GM23338 (cell line): Measurements from ENCODE around the gene P2RY12. TPM values are rescaled to one million over a fixed set of nuclear protein-coding genes. Genes with fewer than 3 reads are reported as not detected.
A peak's percentile ranks its signal among the peaks of the same experiment; 100 is the strongest.

ENCODE experiments used
- ATAC-seq: fragments of 200-7000 bp; cut with Tn5 transposase; 3 replicates; pipeline ENCODE4 v1.9.1; 2020
- DNase-seq: peaks from one replicate; pipeline ENCODE4 v3.0.0-alpha.2; 2015; ENCODE audit warnings: low spot score
- H2AFZ ChIP-seq: fragments of 200-600 bp; sonication (generic); 2 replicates; pipeline ENCODE4 v1.8.0; 2016; ENCODE audit warnings: antibody characterized with exemption, mild to moderate bottlenecking, moderate library complexity
- H3F3A ChIP-seq: fragments of 200-600 bp; sonication (generic); replicated peaks from 2 replicates; pipeline ENCODE4 v1.8.0; 2017; ENCODE audit warnings: antibody characterized with exemption, mixed run types, low read depth
- H3K27ac ChIP-seq: fragments of 200-600 bp; sonication (generic); 2 replicates; pipeline ENCODE4 v1.6.1; 2016; ENCODE audit warnings: low read depth
- H3K27me3 ChIP-seq: fragments of 200-600 bp; sonication (generic); 2 replicates; pipeline ENCODE4 v1.8.0; 2016; ENCODE audit warnings: mild to moderate bottlenecking, mixed run types, moderate library complexity; ENCODE audit not compliant: insufficient read depth
- H3K36me3 ChIP-seq: fragments of 200-600 bp; sonication (generic); 2 replicates; pipeline ENCODE4 v1.8.0; 2016; ENCODE audit warnings: mild to moderate bottlenecking; ENCODE audit not compliant: insufficient read depth
- H3K4me1 ChIP-seq: fragments of 200-600 bp; sonication (generic); 2 replicates; pipeline ENCODE4 v1.8.0; 2016; ENCODE audit warnings: mild to moderate bottlenecking, moderate library complexity; ENCODE audit not compliant: insufficient read depth
- H3K4me2 ChIP-seq: fragments of 200-600 bp; sonication (generic); 2 replicates; pipeline ENCODE4 v1.7.1; 2017; ENCODE audit warnings: mixed run types
- H3K4me3 ChIP-seq: fragments of 200-600 bp; sonication (generic); 2 replicates; pipeline ENCODE4 v1.6.1; 2016; ENCODE audit warnings: mixed run types
- H3K79me2 ChIP-seq: fragments of 200-600 bp; sonication (generic); replicated peaks from 2 replicates; pipeline ENCODE4 v1.8.0; 2017; ENCODE audit warnings: mild to moderate bottlenecking; ENCODE audit not compliant: insufficient read depth
- H3K9me2 ChIP-seq: fragments of 200-600 bp; sonication (generic); 2 replicates; pipeline ENCODE4 v1.8.0; 2017; ENCODE audit not compliant: insufficient read depth
- H4K20me1 ChIP-seq: fragments of 200-600 bp; sonication (generic); replicated peaks from 2 replicates; pipeline ENCODE4 v1.8.0; 2017; ENCODE audit warnings: mild to moderate bottlenecking; ENCODE audit not compliant: insufficient read depth
- H3K27ac Mint-ChIP-seq: 2 replicates; pipeline ENCODE4 v1.8.0; 2020; ENCODE audit warnings: inconsistent platforms, mild to moderate bottlenecking, moderate library complexity, mixed read lengths
- H3K27me3 Mint-ChIP-seq: 3 replicates; pipeline ENCODE4 v1.8.0; 2022; ENCODE audit warnings: low read depth, mild to moderate bottlenecking, moderate library complexity, mixed read lengths, inconsistent platforms; ENCODE audit not compliant: insufficient read depth, poor library complexity
- H3K36me3 Mint-ChIP-seq: 3 replicates; pipeline ENCODE4 v1.8.0; 2021; ENCODE audit warnings: low read depth, mild to moderate bottlenecking, inconsistent platforms, moderate library complexity, mixed read lengths
- H3K4me1 Mint-ChIP-seq: 3 replicates; pipeline ENCODE4 v1.8.0; 2020; ENCODE audit warnings: mild to moderate bottlenecking, inconsistent platforms, mixed read lengths
- H3K4me3 Mint-ChIP-seq: 3 replicates; pipeline ENCODE4 v1.8.0; 2021; ENCODE audit warnings: moderate library complexity, mild to moderate bottlenecking, inconsistent platforms, mixed read lengths
- H3K9me3 Mint-ChIP-seq: 3 replicates; pipeline ENCODE4 v1.8.0; 2020; ENCODE audit warnings: moderate library complexity, mild to moderate bottlenecking, inconsistent platforms, mixed read lengths
- EZH2 ChIP-seq: fragments of 200-600 bp; sonication (generic); IDR thresholded peaks from one replicate; pipeline ENCODE4 v1.8.0; 2017; ENCODE audit warnings: antibody characterized with exemption, mild to moderate bottlenecking, low read depth; ENCODE audit not compliant: unreplicated experiment
- EZH2phosphoT487 ChIP-seq: fragments of 200-600 bp; sonication (generic); IDR thresholded peaks from one replicate; pipeline ENCODE4 v1.8.1; 2018; ENCODE audit warnings: antibody characterized with exemption; ENCODE audit not compliant: unreplicated experiment
- JUNB ChIP-seq: IDR thresholded peaks from one replicate; pipeline ENCODE4 v1.6.1; 2016; ENCODE audit warnings: antibody characterized with exemption; ENCODE audit not compliant: unreplicated experiment
- NANOG ChIP-seq: IDR thresholded peaks from 2 replicates; pipeline ENCODE4 v1.6.1; 2016; ENCODE audit warnings: antibody characterized with exemption, borderline replicate concordance
- POLR2AphosphoS5 ChIP-seq: IDR thresholded peaks from 2 replicates; pipeline ENCODE4 v1.6.1; 2016; ENCODE audit warnings: antibody characterized with exemption, low read depth
- STAT1 ChIP-seq: IDR thresholded peaks from one replicate; pipeline ENCODE4 v1.6.1; 2016; ENCODE audit warnings: antibody characterized with exemption; ENCODE audit not compliant: unreplicated experiment
- ZNF114 ChIP-seq: fragments of 250-450 bp; sonication (Bioruptor Pico); IDR thresholded peaks from 2 replicates; pipeline ENCODE4 v1.5.0; 2020; ENCODE audit warnings: mild to moderate bottlenecking, moderate library complexity
- ZNF331 ChIP-seq: fragments of 250-450 bp; sonication (Bioruptor Pico); IDR thresholded peaks from 2 replicates; pipeline ENCODE4 v1.5.0; 2020; ENCODE audit warnings: low read depth, mild to moderate bottlenecking, moderate library complexity
- polyA plus RNA-seq: library from polyadenylated mRNA; unstranded; fragments of >200 nt; fragmentation: Nextera tagmentation; extraction: Ambion mirVana; gene quantifications from 2 replicates; pipeline ENCODE4 v1.2.1, GENCODE V29; 2016
- total RNA-seq: library from RNA; depleted of rRNA; stranded (reverse); fragments of >200 nt; shearing (Covaris generic); gene quantifications from 2 replicates; pipeline ENCODE4 v1.2.3, GENCODE V29; 2014
- TF ChIP-seq, protein P1 (sequence below): IDR thresholded peaks from 2 replicates; pipeline ENCODE4 v1.6.1; 2016; ENCODE audit warnings: antibody characterized with exemption
- TF ChIP-seq, protein P2 (sequence below), 2 experiments: fragments of 200-600 bp in 1 of 2; sonication (generic) in 1 of 2; conservative IDR thresholded peaks; 2 replicates each; pipeline versions ENCODE4 v1.5.1 to v1.6.1; 2016 to 2017; ENCODE audit warnings: antibody characterized with exemption in 2 of 2, low read depth in 2 of 2, mild to moderate bottlenecking in 2 of 2, moderate library complexity in 1 of 2
- TF ChIP-seq, protein P3 (sequence below): IDR thresholded peaks from one replicate; pipeline ENCODE4 v1.6.1; 2018; ENCODE audit warnings: antibody characterized with exemption; ENCODE audit not compliant: unreplicated experiment

Gene P2RY12
- total and polyA plus RNA-seq, 2 experiments from 2014 or later, result 1.1 TPM; not detected in 1

DNA sequence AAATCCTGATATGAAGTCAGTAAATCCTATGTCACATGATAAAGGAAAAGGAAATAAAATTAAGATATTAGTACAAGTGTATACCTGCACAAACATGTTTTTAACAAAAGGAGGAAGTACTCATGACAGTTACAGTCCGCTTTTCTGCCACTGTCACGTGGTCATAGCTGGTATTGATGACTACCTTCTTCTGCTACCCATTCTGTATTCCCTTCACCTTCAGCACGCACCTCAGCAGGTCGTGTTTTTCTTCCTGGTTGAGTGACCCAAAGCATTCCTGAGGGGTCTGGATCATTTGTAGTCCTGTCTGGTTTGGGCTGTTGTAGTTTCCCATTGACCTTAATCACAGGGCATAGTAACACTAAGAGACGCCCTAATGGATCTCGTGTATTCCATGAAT is 35.3 kb upstream of the P2RY12 start (continued):
- TF ChIP-seq ZNF114 (CRISPR knock-in tag), result no peak
- no peak for TF ChIP-seq POLR2AphosphoS5
- no peak for TF ChIP-seq ZNF331 (CRISPR knock-in tag)

DNA sequence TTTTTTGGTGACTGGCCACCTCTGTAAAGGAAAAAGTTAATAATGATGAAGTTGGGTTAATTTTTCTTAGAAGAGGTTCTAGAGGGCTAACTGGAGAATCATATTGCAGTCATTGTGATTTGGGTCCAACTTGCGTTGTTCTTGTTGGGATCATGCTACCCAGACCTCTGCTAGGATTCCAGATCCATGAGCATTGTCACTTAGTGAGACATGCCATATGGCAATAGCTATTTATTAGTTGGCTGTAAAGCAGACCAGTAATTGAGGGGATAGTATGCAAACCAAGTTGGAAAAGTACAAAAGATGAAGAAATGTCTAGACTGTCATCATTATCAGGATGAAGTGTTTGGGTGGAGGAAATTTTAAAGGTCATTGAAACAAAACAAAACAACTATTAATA is 30.7 kb upstream of the P2RY12 start:
- H3K79me2 ChIP-seq, result no peaks in the 10 kb centered on the region
- Mint-ChIP-seq H3K4me1 (no peaks in the 10 kb centered on the region), H3K36me3 (peaks cover 28% of the 10 kb centered on the region; the same call in 2 of the 3 replicates), H3K27ac (no peak overlapping the region), H3K4me3 (no peak overlapping the region), H3K9me3 (no peaks in the 10 kb centered on the region), H3K27me3 (peaks cover 3% of the 10 kb centered on the region)
- no peak for ATAC-seq
- no peak overlapping the region for H2AFZ ChIP-seq
- no peak for DNase-seq
- no peak overlapping the region for H3K4me3 ChIP-seq
- no peaks in the 10 kb centered on the region for H3K27me3 ChIP-seq
- no peak overlapping the region for H3K4me2 ChIP-seq
- no peaks in the 10 kb centered on the region for H3K4me1 ChIP-seq
- H3K36me3 ChIP-seq, result peaks cover 2% of the 10 kb centered on the region; the same call in 1 of the 2 replicates
- TF ChIP-seq JUNB, result no peak
- no peak for TF ChIP-seq NANOG
- no peak for TF ChIP-seq EZH2
- TF ChIP-seq STAT1, result no peak
- TF ChIP-seq, protein P1, sequence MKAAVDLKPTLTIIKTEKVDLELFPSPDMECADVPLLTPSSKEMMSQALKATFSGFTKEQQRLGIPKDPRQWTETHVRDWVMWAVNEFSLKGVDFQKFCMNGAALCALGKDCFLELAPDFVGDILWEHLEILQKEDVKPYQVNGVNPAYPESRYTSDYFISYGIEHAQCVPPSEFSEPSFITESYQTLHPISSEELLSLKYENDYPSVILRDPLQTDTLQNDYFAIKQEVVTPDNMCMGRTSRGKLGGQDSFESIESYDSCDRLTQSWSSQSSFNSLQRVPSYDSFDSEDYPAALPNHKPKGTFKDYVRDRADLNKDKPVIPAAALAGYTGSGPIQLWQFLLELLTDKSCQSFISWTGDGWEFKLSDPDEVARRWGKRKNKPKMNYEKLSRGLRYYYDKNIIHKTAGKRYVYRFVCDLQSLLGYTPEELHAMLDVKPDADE, result no peak
- no peak for TF ChIP-seq EZH2phosphoT487
- TF ChIP-seq POLR2AphosphoS5, result no peak
- no peaks in the 10 kb centered on the region for H4K20me1 ChIP-seq
- no peak overlapping the region for H3K27ac ChIP-seq
- H3F3A ChIP-seq, result no peaks in the 10 kb centered on the region
- H3K9me2 ChIP-seq, result no peaks in the 10 kb centered on the region

DNA sequence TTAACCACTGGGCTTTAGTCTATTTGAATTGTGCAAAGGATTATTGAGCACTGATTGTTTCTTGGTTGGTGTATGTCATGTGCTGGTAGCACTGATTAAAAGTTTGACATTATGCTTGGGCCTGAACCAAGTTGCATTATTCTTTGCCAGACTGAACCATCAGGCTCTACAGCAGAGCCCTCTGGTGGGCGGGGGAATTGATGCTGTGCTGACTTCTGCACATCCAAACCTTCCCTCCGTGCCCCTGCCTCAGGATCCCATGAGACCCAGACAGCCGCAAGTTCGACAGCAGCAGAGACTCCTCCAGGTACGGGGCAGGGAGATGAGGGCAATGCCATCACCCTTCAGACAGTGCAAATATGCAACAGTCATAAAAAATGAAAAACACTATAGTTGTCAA is 28.4 kb upstream of the P2RY12 start:
- peaks cover 2% of the 10 kb centered on the region; the same call in 1 of the 2 replicates for H3K36me3 ChIP-seq
- Mint-ChIP-seq H3K27me3 (peaks cover 3% of the 10 kb centered on the region), H3K4me3 (no peak overlapping the region), H3K27ac (no peak overlapping the region), H3K36me3 (peaks cover 14% of the 10 kb centered on the region; the same call in 2 of the 3 replicates), H3K9me3 (no peaks in the 10 kb centered on the region), H3K4me1 (no peaks in the 10 kb centered on the region)
- DNase-seq, result peak; percentile 70
- peak; percentile 90 for ATAC-seq
- TF ChIP-seq, protein P2, sequence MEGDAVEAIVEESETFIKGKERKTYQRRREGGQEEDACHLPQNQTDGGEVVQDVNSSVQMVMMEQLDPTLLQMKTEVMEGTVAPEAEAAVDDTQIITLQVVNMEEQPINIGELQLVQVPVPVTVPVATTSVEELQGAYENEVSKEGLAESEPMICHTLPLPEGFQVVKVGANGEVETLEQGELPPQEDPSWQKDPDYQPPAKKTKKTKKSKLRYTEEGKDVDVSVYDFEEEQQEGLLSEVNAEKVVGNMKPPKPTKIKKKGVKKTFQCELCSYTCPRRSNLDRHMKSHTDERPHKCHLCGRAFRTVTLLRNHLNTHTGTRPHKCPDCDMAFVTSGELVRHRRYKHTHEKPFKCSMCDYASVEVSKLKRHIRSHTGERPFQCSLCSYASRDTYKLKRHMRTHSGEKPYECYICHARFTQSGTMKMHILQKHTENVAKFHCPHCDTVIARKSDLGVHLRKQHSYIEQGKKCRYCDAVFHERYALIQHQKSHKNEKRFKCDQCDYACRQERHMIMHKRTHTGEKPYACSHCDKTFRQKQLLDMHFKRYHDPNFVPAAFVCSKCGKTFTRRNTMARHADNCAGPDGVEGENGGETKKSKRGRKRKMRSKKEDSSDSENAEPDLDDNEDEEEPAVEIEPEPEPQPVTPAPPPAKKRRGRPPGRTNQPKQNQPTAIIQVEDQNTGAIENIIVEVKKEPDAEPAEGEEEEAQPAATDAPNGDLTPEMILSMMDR (conservative IDR thresholded peaks at IDR 0.05; ENCODE audit: low read depth in 2 of 2), result peak; percentile 43 to 78; a peak in 3 of 4 replicates
- TF ChIP-seq EZH2phosphoT487, result no peak
- TF ChIP-seq, protein P3, sequence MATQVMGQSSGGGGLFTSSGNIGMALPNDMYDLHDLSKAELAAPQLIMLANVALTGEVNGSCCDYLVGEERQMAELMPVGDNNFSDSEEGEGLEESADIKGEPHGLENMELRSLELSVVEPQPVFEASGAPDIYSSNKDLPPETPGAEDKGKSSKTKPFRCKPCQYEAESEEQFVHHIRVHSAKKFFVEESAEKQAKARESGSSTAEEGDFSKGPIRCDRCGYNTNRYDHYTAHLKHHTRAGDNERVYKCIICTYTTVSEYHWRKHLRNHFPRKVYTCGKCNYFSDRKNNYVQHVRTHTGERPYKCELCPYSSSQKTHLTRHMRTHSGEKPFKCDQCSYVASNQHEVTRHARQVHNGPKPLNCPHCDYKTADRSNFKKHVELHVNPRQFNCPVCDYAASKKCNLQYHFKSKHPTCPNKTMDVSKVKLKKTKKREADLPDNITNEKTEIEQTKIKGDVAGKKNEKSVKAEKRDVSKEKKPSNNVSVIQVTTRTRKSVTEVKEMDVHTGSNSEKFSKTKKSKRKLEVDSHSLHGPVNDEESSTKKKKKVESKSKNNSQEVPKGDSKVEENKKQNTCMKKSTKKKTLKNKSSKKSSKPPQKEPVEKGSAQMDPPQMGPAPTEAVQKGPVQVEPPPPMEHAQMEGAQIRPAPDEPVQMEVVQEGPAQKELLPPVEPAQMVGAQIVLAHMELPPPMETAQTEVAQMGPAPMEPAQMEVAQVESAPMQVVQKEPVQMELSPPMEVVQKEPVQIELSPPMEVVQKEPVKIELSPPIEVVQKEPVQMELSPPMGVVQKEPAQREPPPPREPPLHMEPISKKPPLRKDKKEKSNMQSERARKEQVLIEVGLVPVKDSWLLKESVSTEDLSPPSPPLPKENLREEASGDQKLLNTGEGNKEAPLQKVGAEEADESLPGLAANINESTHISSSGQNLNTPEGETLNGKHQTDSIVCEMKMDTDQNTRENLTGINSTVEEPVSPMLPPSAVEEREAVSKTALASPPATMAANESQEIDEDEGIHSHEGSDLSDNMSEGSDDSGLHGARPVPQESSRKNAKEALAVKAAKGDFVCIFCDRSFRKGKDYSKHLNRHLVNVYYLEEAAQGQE, result no peak
- no peaks in the 10 kb centered on the region for H4K20me1 ChIP-seq
- no peaks in the 10 kb centered on the region for H3K27me3 ChIP-seq
- H3K9me2 ChIP-seq, result no peaks in the 10 kb centered on the region
- no peak overlapping the region for H3K27ac ChIP-seq
- H3K79me2 ChIP-seq, result no peaks in the 10 kb centered on the region
- no peaks in the 10 kb centered on the region for H3K4me1 ChIP-seq
- H2AFZ ChIP-seq, result no peak overlapping the region
- H3K4me3 ChIP-seq, result no peak overlapping the region
- H3F3A ChIP-seq, result no peaks in the 10 kb centered on the region
- H3K4me2 ChIP-seq, result no peak overlapping the region
